HG03442 (cell line): Measurements from ENCODE around the gene GNB1L.
"Not testable (repeated sequence)": the region's sequence is repeated elsewhere in the genome, so short reads cannot be mapped to it uniquely, and the experiment has no call there.

Experiments
- ATAC-seq: cut with Tn5 transposase; IDR thresholded peaks from one replicate; pipeline ENCODE4 v1.9.1; 2021; ENCODE audit warnings: mild to moderate bottlenecking, moderate library complexity; ENCODE audit not compliant: unreplicated experiment

The GNB1L gene

DNA sequence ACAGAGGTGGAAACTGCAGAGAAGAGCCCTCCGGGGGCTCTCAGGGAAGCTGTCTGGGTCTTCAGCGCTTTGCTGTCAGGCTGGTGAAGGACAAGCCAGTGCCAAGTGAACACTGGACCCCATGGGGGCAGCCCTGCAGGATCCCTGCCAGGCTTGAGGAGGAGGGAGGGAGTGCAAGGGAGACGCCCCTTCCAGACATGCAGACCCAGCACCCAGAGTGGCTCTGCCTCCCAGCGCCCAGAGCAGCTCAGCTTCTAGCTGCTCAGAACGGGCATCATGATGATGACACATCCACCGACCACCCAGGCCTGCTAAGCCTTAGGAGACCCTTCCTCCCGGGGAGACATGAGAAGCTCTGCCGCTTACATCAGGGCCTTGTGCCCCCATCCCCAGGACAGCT, 54.4 kb downstream of the GNB1L start:
- no peak for ATAC-seq

DNA sequence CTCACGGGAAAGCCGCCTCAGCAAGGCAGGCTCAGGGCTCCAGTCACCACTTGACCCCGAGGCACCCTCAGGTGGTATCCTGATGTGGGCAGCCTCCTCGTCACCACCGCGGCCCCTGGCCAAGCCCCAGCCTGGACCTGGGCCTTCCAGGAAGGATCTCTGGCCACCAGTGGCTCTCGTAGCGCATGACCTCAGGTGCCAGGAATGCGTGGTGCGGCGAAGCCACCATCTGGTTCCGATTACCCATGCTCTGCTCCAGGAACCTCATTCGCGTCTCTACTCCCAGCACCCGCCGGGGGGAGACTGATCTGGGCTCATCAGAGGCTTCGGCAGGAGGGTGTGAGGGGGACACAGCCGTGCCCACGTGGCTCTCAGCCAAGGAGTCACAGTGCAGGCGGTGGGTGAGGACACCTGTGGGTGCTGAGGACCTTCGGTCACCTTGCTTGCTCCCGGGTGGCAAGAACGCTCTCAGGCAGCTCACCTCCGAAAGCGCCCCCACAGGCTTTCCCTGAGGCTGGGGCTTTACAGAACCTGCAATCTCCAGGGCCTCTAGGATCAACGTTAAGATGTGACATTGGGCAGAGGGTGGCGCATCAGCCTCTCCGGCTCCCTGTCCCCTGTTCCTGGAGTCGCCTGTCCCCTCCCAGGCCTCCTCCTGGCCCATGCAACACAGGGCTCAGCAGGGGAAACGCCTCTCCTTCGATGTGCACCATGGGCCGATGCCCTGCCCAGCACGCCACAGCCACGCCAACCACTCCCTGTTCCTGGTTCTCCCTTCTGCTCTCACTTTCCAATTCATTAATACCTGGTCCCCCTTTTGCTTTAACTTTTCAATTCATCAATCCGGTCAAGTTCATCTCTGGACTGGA, 55.1 kb downstream of the GNB1L start:
- ATAC-seq: no peak

DNA sequence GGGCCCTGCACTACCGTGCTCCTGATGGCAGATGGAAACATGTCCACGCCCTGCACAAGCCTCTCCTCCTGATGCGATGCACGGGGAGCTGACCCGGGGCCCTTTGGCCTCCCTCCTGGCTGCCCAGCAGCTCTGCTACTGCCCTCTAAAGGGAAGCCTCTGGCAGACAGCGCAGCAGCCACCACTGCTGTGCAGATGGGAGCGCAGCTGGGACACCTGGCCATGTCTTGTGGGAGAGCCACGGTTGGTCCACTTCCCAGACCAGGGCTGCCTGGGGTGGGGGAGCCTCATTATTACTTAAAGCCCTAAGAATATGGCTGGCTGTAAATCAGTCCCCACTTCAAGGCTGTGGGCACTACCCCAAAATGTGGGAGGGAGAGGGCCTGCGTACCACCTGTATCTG, 55.8 kb downstream of the GNB1L start:
- ATAC-seq: no peak

DNA sequence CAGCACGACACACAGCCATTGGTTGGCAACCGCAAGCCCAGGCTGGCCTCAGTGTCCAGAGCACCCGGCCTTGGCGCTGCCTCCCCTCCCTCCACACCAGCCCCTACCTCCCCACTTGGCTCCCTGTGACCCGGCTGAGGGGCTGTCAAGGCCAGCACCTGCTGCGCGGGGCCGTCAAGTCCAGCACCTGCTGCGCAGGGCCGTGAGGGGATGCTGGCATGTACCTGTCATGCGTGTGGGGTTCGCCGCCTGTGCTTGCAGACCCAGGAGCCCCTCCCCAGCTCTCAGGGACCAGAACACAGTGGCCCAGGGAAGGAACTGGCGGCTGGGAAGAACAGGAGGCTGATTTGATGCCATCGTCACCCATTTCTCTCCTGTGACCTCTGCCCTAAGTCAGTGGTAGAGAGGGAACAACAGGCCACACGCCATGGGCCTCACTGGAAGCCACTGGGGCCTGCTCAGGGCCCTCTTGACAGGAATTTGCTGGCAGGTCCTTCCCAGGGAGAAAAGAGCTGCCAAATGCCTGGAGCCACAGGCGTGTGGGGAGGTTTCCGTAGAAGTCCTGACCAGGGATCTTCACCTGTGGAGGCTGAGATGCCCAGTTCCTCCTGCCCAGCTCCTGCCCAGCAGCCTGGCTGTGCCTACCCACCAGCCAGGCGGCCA, 56.5 kb downstream of the GNB1L start:
- ATAC-seq: no peak

DNA sequence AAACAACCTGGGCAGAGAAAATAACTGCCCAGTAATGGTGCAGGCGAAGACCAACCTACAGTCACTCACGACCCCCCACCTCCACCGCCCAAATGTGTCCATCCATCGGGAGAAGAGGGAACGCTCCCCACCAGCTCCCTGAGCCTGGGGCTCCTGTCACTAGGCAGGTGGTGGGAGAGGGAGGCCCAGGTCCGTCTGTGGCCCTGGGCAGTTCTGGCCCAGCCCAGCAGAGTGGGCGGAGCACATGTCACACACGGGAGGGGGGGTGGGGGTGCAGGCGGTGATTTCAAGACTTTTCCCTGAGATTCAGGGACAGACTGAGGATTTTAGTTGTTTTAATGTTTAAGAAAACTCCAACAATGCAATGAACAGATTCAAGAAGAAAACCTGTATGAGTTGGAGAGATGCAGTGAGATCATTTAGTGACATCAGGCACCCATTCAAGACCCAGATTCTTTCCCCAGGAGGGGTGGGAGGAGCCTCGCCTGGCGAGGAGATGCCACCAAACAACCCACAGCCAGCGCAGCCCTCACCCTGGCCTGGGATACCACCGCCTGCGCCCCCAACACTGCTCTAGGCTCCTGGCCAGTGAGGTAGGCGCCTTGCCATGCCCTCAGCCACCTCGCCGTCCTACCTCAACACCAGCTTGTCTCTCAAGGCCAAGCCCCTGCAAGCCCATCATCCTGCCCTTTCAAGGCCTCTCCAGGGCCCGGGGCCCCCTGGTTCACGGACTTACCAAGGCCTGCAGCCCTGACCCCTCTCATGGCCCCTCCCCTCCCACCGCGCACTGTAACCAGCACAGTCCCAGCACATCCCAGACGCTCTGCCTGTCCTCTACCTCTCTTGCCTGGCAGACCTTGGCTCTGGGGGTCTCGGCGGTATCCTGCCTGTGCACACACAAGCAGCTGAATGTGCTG, 57.3 kb downstream of the GNB1L start:
- ATAC-seq: no peak

DNA sequence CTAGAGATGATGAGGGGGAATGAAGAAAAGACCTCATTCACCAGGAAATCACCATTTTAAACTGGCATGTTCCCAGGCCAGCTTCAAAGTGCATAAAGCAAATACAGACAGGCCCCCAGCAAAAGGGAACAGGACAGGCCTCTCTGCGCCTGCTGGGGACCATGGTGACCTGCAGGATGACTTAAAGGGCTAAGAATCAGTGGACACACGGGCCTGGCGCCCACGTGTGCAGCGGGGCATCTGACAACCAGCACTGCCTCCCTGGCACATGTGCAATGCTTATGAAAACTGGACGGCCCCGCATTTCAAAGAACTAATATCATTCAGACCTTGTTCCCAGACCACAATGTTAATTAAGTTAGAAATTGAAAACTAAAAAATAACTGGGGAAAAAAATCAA, 58.5 kb downstream of the GNB1L start:
- no peak for ATAC-seq

DNA sequence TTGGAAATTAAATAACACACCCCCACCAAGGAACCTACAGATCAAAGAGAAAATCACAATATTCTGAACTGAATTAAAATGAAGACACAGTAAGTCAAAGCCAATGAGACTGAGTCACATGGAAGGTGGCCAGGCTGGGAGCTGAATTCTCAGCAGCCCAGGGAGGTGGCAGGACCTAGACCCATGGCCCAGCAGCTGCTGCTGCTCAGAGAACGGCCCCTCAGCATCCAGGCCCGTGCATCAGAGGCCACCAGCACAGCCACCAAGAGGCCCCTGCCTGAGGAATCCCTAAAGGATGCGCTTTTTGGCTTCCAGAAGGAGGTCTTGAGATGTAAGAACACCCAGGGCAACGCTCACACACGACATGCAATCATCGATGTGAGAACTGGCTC, 59.1 kb downstream of the GNB1L start:
- no peak for ATAC-seq

DNA sequence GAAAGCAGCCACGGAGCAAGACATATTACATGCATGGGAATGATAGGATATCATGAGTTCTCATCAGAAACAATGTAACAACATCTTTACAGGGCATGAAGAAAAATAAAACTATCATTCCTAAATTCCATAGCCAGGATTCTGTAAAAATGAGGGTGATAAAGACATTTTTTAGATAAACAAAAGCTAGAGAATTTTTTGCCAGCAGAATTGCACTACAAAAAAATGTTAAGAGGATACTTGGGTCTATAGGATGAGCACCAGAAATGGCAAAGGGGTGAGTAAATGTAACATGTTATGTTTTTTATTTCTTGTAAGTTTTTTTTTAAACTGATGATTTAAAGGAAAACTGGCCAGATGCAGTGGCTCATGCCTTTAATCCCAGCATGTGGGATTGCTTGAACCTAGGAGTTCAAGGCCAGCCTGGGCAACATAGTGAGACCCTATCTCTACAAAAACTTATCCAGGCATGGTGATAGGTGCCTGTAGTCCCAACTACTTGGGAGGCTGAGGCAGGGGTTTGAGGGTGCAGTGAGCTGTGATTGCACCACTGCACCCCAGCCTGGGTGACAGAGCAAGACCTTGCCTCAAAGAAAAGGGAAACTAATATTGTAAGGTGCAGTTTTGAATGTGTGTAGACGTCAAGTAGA, 60.9 kb downstream of the GNB1L start:
- no peak for ATAC-seq

DNA sequence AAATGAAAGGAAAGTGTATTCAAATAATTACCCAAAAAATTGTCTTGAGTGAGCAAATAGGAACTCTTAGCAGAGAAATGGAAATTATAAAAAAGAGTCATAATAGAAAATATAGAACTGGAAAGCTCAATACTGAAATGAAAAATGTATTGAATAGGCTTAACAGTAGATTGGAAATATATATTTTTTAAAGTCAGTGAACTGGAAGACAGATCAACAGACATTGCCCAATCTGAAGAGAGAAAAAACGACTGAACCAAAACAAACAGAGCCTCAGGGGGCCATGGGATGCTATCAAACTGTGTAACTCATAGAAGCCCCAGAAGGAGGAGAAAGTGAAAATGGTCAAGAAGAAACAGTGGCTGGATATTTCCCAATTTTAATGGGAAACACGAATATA, 61.5 kb downstream of the GNB1L start:
- ATAC-seq: no peak

DNA sequence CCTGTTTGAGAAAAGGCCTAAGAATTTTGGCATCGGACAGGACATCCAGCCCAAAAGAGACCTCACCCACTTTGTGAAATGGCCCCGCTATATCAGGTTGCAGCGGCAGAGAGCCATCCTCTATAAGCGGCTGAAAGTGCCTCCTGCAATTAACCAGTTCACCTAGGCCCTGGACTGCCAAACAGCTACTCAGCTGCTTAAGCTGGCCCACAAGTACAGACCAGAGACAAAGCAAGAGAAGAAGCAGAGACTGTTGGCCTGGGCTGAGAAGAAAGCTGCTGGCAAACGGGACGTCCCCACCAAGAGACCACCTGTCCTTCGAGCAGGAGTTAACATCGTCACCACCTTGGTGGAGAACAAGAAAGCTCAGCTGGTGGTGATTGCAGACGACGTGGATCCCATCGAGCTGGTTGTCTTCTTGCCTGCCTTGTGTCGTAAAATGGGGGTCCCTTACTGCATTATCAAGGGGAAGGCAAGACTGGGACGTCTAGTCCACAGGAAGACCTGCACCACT, 62.2 kb downstream of the GNB1L start:
- ATAC-seq: not testable (repeated sequence)

DNA sequence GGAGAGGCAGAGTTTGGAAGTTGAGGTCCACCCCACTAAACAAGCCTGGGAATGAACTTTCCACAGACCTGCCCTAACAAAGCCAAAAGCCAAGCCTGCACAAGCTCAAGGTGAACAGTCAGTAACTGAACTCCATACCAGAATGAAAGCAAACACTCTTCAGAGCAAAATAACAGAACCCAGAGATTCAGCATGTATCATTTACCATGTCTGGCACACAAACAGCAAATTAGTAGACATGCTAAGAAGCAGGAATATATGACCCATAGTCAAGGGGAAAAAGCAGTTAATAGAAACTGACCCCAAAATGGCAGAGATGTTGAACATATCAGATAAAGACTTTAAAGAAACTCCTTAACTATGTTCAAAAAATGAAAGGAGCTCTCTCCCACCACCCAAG, 62.8 kb downstream of the GNB1L start:
- no peak for ATAC-seq

DNA sequence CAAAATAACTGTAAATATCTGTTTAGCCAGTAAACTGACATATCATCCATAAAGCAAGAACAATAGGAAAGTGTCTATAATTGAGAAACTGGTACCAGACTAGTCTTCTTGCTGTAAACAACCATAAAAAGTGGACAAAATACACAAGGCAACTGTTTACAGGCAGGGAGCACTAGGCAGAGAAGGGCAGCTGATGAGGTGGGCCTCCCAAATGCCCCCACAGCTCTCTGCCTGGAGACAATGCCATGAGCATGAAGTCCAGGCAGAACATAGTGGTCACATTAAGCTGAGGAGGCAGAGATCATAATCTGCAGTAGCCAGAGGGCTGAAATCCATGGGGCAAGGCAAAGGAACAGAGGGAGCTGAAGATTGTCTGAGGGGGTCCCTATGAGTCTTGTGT, 63.4 kb downstream of the GNB1L start:
- no peak for ATAC-seq

DNA sequence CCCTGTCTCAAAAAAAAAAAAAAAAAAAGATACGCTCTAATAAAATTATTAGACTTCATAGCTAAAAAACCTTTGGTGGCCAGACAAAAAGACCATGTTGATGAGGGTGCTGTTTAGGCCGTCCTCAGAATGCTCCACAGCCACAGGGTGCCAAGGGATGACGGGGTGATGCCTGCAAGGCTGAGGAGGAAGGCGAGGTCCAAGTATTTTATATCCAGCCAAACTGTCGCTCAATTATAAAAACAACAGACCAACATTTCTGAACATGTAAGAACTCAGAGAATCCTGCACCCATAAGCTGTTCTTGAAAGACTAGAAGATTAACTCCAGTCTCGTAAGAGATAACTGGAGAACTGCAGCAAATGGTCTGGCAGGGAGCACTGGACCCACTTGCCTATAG, 64.8 kb downstream of the GNB1L start:
- no peak for ATAC-seq

DNA sequence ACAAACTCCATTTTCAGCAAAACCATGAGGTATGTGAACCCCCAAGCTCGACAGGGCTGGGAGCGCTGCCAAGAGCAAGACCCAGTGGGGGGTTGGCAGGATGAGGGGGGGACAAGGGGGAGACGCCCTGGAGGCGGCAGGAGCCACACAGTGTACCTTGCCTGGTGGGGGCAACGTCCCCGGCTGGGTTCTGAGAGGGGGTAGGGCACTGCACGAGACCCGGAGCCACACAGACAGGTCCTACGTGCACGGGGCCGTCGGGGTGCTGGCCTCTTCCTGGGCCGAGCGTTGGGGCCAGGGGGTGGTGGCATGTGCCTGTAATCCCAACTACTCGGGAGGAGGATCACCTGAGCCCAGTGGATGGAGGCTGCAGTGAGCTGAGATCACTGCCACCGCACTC, 65.3 kb downstream of the GNB1L start:
- ATAC-seq: no peak

DNA sequence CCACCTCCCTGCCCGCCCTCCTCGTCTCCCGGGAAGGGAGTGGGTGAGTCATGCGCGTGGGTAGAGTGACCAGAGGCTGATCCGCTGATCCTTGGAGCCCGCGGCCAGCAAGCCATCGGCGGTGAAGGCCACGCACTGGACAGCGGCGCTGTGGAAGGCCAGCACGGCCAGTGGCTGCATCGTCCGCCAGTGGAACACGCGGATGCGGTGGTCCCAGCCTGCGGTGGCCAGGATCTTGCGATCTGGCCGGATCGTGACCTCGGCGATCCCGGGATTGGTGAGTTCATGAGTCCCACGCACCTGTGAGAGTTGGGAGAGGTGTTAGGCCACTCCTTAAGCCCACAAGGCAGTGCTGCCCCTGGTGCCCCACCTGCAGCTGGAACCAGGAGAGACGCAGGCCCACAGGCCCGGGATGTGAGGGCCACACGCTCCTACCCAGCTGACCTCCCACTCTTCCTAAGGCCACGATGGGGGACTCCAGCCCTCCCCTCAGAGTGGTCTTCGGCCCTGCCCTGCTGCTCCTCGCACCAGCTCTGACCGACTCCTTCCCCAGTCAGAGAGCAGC, 65.9 kb downstream of the GNB1L start:
- ATAC-seq: no peak

DNA sequence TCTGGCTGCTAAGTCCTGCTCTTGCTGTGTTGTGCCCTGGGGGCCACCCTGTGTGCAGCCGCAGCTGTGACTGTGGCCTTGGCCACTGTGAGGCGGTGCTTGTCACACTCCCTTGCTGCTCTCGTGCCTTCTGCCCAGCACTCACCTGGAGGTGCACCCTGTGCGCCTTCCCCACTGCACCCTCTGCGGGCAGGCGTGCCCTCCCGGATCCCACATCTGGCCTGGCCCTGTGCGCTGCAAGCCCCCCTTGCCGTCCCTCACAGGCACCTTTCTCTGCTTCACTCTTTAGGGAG, 66.9 kb downstream of the GNB1L start:
- no peak for ATAC-seq

DNA sequence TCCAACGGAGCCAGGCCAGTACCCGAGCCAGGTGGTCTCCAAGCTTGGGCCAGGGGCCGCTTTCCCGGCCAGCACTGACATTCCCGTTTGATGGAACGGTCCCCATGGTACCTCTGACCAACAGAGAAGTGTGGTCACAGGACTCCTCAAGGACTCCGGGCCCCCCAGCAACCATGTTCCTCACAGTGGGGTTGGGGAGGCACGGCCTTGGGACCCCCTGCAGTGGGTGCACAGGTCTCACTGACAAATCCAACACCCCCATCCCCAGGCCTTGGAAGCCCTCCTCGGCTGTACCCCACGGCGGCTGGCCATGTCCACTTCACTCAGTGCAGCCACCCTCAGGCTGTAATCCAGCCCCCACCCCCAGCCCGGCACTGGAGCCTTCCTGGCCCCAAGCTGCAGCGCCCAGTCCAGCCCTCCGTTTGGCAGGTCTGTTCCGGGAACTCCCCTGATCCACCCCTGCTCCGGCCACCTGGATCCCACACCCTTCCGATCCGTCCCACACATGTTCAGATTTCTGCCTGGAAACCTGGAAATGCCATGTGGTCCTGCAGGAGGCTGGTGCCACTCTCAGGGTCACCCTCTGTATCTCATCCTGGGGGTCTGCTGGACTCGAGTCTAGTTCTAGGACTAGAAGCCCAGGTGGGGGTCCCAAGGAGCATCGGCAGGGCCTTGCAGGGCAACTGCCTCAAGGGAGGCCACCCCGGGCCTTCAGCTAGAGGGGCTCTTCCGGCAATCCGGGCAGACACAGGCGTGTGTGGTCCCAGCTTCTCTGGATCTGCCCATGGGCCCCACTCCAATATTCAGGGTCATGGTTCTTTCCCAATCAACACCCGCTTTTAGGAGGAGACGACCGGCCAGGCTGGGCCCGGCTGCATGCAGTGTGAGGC, 67.5 kb downstream of the GNB1L start:
- no peak for ATAC-seq

DNA sequence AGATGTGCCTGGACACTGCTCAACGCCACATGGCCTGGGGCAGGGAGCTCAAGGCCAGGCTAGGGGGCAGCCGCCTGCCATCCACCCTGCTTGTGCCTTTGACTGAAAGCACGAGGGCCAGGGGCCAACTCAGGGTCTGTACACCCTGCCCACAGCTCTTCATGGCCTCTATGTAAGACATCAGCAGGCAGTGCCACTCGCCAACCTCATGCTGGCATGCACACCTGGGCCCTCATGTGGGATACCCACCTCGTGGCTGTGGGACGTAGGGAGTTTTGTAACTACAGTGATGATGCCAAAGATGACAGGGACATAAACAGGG, 68.4 kb downstream of the GNB1L start:
- ATAC-seq: no peak

DNA sequence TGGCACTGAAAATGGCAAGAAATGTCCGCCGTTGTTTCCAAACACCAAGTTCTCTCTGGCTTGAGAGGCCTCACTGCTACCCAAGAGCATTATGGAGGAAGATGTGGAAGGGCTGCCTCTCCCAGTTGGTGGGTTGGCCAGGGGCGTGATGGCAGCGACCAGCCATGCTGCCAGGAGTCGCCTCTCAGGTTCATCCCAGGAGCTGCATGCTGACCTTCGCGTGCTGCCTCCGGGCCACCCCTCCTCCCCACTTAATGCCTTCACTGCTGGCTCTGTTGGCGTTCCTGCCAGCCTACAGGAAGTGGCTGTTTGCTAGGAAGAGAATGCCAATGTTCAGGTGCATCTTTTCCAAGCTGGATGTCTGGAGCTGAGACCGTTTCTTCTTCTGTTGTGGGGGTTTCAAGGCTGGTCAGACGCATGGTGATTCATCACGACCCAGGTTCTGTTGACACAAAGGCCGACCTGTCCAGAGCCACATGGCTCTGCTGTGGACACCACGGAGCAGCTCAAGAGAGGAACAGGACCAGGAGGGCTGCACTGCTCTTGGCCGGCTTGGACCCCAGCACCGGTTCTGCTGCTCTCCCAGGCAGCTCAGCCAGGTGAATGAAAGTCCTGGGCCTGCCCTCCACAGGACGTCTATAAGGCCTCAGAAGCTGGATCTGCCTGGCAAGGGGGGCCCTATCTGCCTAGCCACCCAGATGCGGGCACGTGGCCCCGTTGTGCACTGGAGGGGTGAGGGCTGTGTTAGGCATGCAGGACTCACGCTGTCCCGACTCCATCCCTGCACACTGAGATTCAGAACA, 69.0 kb downstream of the GNB1L start:
- no peak for ATAC-seq
